Gastrocnemius medialis (tissue), 4 donors: ENCODE measurements around the gene HOMEZ.

Experiments
- CTCF ChIP-seq, 5 experiments: fragments of 450-650 bp in 3 of 5; fragments of 200-600 bp in 2 of 5; sonication (generic) in 2 of 5; IDR thresholded peaks in 4 of 5; conservative IDR thresholded peaks in 1 of 5; 1 replicate in 4 of 5; 2 replicates in 1 of 5; pipeline ENCODE4 v1.5.1; 2016 to 2019; ENCODE audit warnings: antibody characterized with exemption in 5 of 5, mild to moderate bottlenecking in 3 of 5, moderate library complexity in 3 of 5
- POLR2A ChIP-seq, 2 donors: fragments of 450-650 bp; IDR thresholded peaks; one replicate each; pipeline ENCODE4 v1.6.1; 2017; ENCODE audit warnings: antibody characterized with exemption in 2 of 2, mild to moderate bottlenecking in 2 of 2, moderate library complexity in 2 of 2

DNA sequence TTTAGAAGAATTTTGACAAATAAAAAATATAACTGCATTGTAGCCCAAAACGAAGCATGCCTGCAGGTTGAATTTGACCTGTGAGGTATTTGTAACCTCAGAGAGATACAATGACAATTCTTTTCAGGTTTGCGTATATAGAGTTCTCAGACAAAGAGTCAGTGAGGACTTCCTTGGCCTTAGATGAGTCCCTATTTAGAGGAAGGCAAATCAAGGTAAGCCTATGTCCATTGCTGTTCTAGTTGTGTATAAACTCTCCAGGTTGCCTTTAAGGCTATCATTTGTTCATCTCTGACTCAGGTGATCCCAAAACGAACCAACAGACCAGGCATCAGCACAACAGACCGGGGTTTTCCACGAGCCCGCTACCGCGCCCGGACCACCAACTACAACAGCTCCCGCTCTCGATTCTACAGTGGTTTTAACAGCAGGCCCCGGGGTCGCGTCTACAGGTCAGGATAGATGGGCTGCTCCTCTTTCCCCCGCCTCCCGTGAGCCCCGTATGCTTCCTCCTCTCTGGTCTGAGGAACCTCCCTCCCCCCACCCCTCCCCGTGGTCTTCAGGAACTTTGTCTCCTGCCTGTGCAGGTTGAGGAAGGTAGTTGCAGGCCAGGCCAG lies 38.0 kb upstream of the HOMEZ start:
- TF ChIP-seq CTCF (IDR thresholded peaks at IDR 0.05 in 4 of 5, conservative IDR thresholded peaks at IDR 0.05 in 1 of 5) (no peak), POLR2A (IDR thresholded peaks at IDR 0.05) (no peak)
